ENCODE data around the gene IMMP2L. TPM values are rescaled to one million over a fixed set of nuclear protein-coding genes. Genes with fewer than 3 reads are reported as not detected.

The IMMP2L gene
- total RNA-seq, 2 donors from 2014 or later: 13.1 to 22.7 TPM

GRCh38 chr7:110704225-110704624 is 858.1 kb downstream of the IMMP2L start:
- Histone ChIP-seq H3K27me3 (replicated peaks; ENCODE audit: insufficient read depth) (no peaks in the 10 kb centered on the region), H3K9me3 (no peaks in the 10 kb centered on the region), H3K4me1 (ENCODE audit: control insufficient read depth in 1 of 2, low read depth in 2 of 2) (no peaks in the 10 kb centered on the region), H3K36me3 (peaks cover 2% of the 10 kb centered on the region), H3K4me3 (no peak overlapping the region), H3K27ac (no peak overlapping the region)
- DNase-seq (ENCODE audit: low spot score): no peak
- no peak for ATAC-seq (ENCODE audit: insufficient number of reproducible peaks, low FRiP score, low read depth)
- no peak for TF ChIP-seq CTCF (IDR thresholded peaks at IDR 0.05)

- no peaks in the 10 kb centered on the region for H3K4me1 ChIP-seq (ENCODE audit: control insufficient read depth in 1 of 2, low read depth in 2 of 2)
- H3K27me3 ChIP-seq (replicated peaks; ENCODE audit: insufficient read depth): no peaks in the 10 kb centered on the region
- TF ChIP-seq CTCF (IDR thresholded peaks at IDR 0.05): no peak
- no peak overlapping the region for H3K4me3 ChIP-seq
- no peak for ATAC-seq (ENCODE audit: insufficient number of reproducible peaks, low FRiP score, low read depth)
- DNase-seq (ENCODE audit: low spot score): no peak
- no peak overlapping the region for H3K27ac ChIP-seq
- H3K36me3 ChIP-seq: no peaks in the 10 kb centered on the region
- no peaks in the 10 kb centered on the region for H3K9me3 ChIP-seq
These were observed 863.7 kb downstream of the IMMP2L start for GRCh38 chr7:110698576-110698975.

- no peaks in the 10 kb centered on the region for H3K9me3 ChIP-seq
- ATAC-seq (ENCODE audit: insufficient number of reproducible peaks, low FRiP score, low read depth) (no peak), DNase-seq (ENCODE audit: low spot score) (no peak)
- TF ChIP-seq CTCF (IDR thresholded peaks at IDR 0.05): no peak
- no peaks in the 10 kb centered on the region for H3K36me3 ChIP-seq
- no peaks in the 10 kb centered on the region for H3K4me1 ChIP-seq (ENCODE audit: control insufficient read depth in 1 of 2, low read depth in 2 of 2)
- no peak overlapping the region for H3K4me3 ChIP-seq
- H3K27me3 ChIP-seq (replicated peaks; ENCODE audit: insufficient read depth): no peaks in the 10 kb centered on the region
- H3K27ac ChIP-seq: no peak overlapping the region
These were observed 868.9 kb downstream of the IMMP2L start for GRCh38 chr7:110693344-110693743.

GRCh38 chr7:110688908-110689307 is 873.4 kb downstream of the IMMP2L start:
- Histone ChIP-seq H3K4me3 (no peak overlapping the region), H3K27ac (no peak overlapping the region), H3K27me3 (replicated peaks; ENCODE audit: insufficient read depth) (no peaks in the 10 kb centered on the region), H3K9me3 (no peaks in the 10 kb centered on the region), H3K4me1 (ENCODE audit: control insufficient read depth in 1 of 2, low read depth in 2 of 2) (no peaks in the 10 kb centered on the region), H3K36me3 (no peaks in the 10 kb centered on the region)
- no peak for TF ChIP-seq CTCF (IDR thresholded peaks at IDR 0.05)
- no peak for ATAC-seq (ENCODE audit: insufficient number of reproducible peaks, low FRiP score, low read depth)
- DNase-seq (ENCODE audit: low spot score): no peak

- no peak overlapping the region for H3K27ac ChIP-seq
- H3K27me3 ChIP-seq (replicated peaks; ENCODE audit: insufficient read depth): no peaks in the 10 kb centered on the region
- H3K4me3 ChIP-seq: no peak overlapping the region
- DNase-seq (ENCODE audit: low spot score) (no peak), ATAC-seq (ENCODE audit: insufficient number of reproducible peaks, low FRiP score, low read depth) (no peak)
- no peaks in the 10 kb centered on the region for H3K4me1 ChIP-seq (ENCODE audit: control insufficient read depth in 1 of 2, low read depth in 2 of 2)
- H3K36me3 ChIP-seq: no peaks in the 10 kb centered on the region
- H3K9me3 ChIP-seq: no peaks in the 10 kb centered on the region
- TF ChIP-seq CTCF (IDR thresholded peaks at IDR 0.05): no peak
These were observed 876.4 kb downstream of the IMMP2L start for GRCh38 chr7:110685899-110686298.

Measured in thoracic aorta (tissue), 2 donors.